ENCODE data around the gene SIAE.

The SIAE gene

DNA sequence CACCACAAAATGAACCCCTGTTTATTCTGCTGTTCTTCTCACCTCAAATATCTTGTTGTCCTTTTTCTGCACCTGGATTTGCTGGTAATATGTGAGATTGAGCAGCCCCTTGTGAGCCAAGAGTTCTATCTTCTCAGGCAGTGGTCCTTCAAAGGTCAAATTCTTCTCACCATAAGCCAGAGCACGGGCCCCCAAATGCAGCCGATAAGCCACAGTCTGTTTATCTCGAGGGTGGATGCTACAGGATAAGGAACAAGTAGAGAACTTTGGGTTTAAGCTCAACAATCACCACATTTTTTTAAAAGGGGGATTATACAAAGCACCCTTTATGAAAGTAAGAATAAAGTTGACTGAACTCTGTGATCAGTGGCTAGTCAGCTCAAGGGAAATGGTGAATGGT, 35.0 kb downstream of the SIAE start:
- no peak overlapping the region for H3K27ac ChIP-seq
- POLR2A ChIA-PET (ENCODE audit: low non-redundant PET) = no interaction called here
- TF ChIP-seq, protein P1, sequence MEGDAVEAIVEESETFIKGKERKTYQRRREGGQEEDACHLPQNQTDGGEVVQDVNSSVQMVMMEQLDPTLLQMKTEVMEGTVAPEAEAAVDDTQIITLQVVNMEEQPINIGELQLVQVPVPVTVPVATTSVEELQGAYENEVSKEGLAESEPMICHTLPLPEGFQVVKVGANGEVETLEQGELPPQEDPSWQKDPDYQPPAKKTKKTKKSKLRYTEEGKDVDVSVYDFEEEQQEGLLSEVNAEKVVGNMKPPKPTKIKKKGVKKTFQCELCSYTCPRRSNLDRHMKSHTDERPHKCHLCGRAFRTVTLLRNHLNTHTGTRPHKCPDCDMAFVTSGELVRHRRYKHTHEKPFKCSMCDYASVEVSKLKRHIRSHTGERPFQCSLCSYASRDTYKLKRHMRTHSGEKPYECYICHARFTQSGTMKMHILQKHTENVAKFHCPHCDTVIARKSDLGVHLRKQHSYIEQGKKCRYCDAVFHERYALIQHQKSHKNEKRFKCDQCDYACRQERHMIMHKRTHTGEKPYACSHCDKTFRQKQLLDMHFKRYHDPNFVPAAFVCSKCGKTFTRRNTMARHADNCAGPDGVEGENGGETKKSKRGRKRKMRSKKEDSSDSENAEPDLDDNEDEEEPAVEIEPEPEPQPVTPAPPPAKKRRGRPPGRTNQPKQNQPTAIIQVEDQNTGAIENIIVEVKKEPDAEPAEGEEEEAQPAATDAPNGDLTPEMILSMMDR (conservative IDR thresholded peaks at IDR 0.05; ENCODE audit: low read depth) = no peak
- DNase-seq (ENCODE audit: low spot score) = no peak
- CTCF ChIA-PET = no interaction called here

DNA sequence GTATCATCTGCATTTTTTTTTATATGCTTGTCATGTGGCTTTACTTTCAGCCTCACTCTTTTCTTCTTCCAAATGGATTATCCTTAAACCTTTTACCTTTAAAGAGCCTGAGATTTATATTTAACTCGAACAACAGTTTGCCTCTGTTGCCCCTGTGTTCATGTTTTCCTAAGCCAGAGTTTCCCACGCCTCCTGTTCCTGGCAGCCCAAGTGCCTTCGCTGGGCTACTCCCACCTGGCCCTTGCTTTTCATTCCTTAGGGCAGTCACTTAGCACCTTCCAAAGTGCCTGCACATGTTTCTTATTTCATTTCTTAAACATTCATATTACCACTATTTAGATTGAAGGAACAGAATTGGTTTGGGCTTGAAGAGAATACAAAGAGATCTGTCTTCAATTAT, 37.6 kb downstream of the SIAE start:
- no peak for DNase-seq (ENCODE audit: low spot score)
- TF ChIP-seq, protein P1 (conservative IDR thresholded peaks at IDR 0.05; ENCODE audit: low read depth) = no peak
- CTCF ChIA-PET = no interaction called here
- POLR2A ChIA-PET (ENCODE audit: low non-redundant PET) = no interaction called here
- no peak overlapping the region for H3K27ac ChIP-seq

DNA sequence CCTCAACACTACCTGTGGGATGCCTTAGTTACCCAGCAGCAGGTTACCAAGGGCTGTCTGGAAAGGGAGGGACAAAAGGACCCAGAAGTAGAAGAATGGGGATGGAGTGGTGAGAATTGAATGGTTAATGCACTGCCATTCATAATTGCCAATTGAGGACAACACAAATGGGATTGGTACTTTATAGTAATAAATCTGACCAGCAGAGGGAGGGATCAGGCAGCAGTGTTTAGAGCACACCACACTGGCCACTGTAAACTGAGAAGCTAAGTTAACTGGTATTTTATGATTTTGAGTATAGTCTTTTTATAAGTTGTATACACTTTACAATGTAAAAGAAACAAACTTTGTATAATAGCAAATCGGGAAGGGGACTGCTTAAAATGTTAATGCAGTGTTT, 40.2 kb downstream of the SIAE start:
- no peak overlapping the region for H3K27ac ChIP-seq
- TF ChIP-seq, protein P1 (conservative IDR thresholded peaks at IDR 0.05; ENCODE audit: low read depth) = peak; percentile 18; the same call in 1 of the 2 replicates
- POLR2A ChIA-PET (ENCODE audit: low non-redundant PET) = no interaction called here
- CTCF ChIA-PET = interaction anchor here (0.5 to 0.7 kb wide), 2 partner anchors 129 to 1191 kb away, joined by 3 to 4 read pairs; no protein-coding TSS in a partner anchor
- peak; percentile 13 for DNase-seq (ENCODE audit: low spot score)

DNA sequence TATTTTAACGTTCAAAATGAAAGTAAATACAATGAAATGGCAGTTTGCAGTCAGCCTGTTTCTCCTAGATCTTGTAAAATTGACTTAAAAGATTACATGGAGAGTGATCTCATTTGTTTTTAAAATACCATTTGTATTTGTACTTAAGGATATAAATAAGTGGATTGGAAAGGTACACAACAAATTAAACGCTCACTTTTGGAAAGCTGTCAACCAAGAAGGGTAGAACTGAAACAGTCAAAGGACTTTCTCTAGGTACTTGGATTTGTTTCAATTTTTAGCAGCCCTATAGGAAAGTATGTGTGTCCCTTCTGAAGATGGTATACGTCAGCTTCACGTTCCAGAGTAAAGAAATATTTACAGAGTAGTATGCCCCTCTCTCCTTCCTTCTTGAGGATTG, 43.6 kb downstream of the SIAE start:
- CTCF ChIA-PET = no interaction called here
- DNase-seq (ENCODE audit: low spot score) = no peak
- no peak overlapping the region for H3K27ac ChIP-seq
- POLR2A ChIA-PET (ENCODE audit: low non-redundant PET) = no interaction called here
- TF ChIP-seq, protein P1 (conservative IDR thresholded peaks at IDR 0.05; ENCODE audit: low read depth) = no peak

DNA sequence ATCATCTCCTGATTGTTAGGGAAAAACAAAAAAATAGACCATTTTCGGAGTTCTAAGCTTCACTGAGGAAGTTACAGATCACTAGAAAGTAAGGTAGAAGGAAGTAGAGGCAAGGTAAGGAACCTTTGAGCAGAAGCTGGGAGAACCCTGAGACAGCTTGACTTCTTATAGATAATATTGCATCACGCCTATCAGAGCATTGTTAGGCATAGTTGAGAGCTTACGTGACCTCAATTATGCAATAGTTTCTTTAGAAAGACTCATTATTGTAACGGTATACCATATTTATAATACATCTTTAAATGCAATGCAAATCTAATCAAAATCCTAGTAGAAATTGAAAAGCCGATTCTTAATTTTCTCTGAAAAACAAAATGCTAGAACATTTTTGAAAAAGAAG, 46.0 kb downstream of the SIAE start:
- DNase-seq (ENCODE audit: low spot score) = no peak
- TF ChIP-seq, protein P1 (conservative IDR thresholded peaks at IDR 0.05; ENCODE audit: low read depth) = no peak
- POLR2A ChIA-PET (ENCODE audit: low non-redundant PET) = no interaction called here
- H3K27ac ChIP-seq = no peak overlapping the region
- CTCF ChIA-PET = no interaction called here

DNA sequence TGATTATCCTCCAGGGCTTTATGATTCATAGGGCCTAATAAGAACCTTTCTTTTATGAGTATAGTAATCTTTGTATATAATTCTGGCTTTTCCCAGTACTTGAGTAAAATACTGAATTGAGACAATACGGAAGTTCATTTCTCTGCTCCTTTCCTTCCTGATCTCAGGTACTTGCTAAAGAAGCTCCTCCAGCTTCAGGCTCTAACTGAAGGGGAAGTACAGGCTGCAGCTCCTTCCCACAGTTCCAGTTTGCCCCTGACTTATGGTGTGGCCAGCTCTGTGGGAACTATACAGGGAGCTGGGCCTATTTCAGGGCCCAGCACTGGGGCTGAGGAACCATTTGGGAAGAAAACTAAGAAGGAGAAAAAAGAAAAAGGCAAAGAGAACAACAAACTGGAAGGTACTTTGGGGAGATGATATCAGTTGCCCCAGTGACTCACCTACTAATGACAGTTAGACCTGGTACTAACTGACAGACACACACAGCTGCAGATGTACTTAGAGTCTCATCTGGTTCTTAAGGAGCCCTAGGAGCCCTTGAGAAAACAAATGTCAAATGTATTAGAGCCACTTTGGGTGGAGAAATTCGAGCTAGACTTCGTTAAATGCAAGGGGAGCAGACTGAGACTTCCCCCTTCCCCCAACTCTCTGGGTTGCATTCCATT, 47.9 kb downstream of the SIAE start:
- TF ChIP-seq, protein P1 (conservative IDR thresholded peaks at IDR 0.05; ENCODE audit: low read depth) = no peak
- CTCF ChIA-PET = interaction anchor here (0.7 kb wide), 1 partner anchor 873 kb away, joined by 3 read pairs; no protein-coding TSS in a partner anchor
- POLR2A ChIA-PET (ENCODE audit: low non-redundant PET) = no interaction called here
- no peak overlapping the region for H3K27ac ChIP-seq
- no peak for DNase-seq (ENCODE audit: low spot score)

Data from RWPE1 (cell line).